Breast epithelium (tissue), 3 donors: ENCODE results near the gene TBXT.

Experiments used
- POLR2A ChIP-seq: fragments of 450-650 bp; IDR thresholded peaks from one replicate; pipeline ENCODE4 v1.6.1; 2016; ENCODE audit warnings: antibody characterized with exemption, mild to moderate bottlenecking, moderate library complexity
- TF ChIP-seq, protein P1 (sequence below), 3 donors: fragments of 450-650 bp; IDR thresholded peaks; one replicate each; pipeline ENCODE4 v1.5.1; 2016 to 2017; ENCODE audit warnings: antibody characterized with exemption in 3 of 3, mild to moderate bottlenecking in 3 of 3, moderate library complexity in 3 of 3

DNA sequence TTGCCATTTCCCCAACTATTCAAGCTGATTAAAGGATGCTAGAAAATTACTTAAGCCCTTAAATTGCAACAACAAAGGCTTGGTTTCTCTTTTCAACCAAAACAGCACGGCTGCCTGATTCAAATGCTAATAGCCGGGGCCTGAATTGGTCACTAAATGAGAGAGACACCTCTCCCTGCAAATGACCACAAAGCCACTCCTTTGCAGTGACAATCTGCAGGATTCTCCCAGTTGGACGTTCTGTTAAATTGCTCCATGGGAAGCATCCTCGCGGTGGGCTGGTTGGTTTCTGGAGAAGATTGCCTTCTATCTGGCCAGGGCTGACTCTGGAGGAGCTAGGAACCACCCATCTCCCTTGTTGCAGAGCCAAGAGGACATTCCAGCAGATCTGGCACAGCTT is 29.7 kb upstream of the TBXT start:
- TF ChIP-seq, protein P1, sequence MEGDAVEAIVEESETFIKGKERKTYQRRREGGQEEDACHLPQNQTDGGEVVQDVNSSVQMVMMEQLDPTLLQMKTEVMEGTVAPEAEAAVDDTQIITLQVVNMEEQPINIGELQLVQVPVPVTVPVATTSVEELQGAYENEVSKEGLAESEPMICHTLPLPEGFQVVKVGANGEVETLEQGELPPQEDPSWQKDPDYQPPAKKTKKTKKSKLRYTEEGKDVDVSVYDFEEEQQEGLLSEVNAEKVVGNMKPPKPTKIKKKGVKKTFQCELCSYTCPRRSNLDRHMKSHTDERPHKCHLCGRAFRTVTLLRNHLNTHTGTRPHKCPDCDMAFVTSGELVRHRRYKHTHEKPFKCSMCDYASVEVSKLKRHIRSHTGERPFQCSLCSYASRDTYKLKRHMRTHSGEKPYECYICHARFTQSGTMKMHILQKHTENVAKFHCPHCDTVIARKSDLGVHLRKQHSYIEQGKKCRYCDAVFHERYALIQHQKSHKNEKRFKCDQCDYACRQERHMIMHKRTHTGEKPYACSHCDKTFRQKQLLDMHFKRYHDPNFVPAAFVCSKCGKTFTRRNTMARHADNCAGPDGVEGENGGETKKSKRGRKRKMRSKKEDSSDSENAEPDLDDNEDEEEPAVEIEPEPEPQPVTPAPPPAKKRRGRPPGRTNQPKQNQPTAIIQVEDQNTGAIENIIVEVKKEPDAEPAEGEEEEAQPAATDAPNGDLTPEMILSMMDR (IDR thresholded peaks at IDR 0.05) = no peak
- no peak for TF ChIP-seq POLR2A
